ENCODE data around the gene FIBP.
A peak's percentile ranks its signal among the peaks of the same experiment; 100 is the strongest.

FIBP gene

GRCh38 chr11:65873318-65874156, 14.7 kb downstream of the FIBP start:
- H3K4me3 ChIP-seq = peak overlapping the region; percentile 84

GRCh38 chr11:65872586-65873317, 15.5 kb downstream of the FIBP start, which contains the start of gene EFEMP2:
TSS of gene EFEMP2 (minus strand) at chr11:65872800. CDS start at chr11:65872354, 446 bp downstream.
- DNase-seq (ENCODE audit: low spot score) = no peak
- H3K27ac ChIP-seq = peak within 1 kb of the TSS; percentile 95 to 96
- no peak for TF ChIP-seq CTCF (IDR thresholded peaks at IDR 0.05)
- peak within 1 kb of the TSS; percentile 84 for H3K4me3 ChIP-seq

More at GRCh38 chr11:65873318-65874156, 14.7 kb downstream of the FIBP start:
- TF ChIP-seq CTCF (IDR thresholded peaks at IDR 0.05) = no peak
- peak overlapping the region; percentile 95 to 96 for H3K27ac ChIP-seq
- DNase-seq (ENCODE audit: low spot score) = peak; percentile 97

GRCh38 chr11:65871811-65872548, 16.3 kb downstream of the FIBP start:
- no peak for TF ChIP-seq CTCF (IDR thresholded peaks at IDR 0.05)
- DNase-seq (ENCODE audit: low spot score) = no peak
- Histone ChIP-seq H3K27ac (peak overlapping the region; percentile 95 to 96), H3K4me3 (peak overlapping the region; percentile 84)

GRCh38 chr11:65870706-65871681, 17.3 kb downstream of the FIBP start:
- DNase-seq (ENCODE audit: low spot score) = no peak
- TF ChIP-seq CTCF (IDR thresholded peaks at IDR 0.05) = no peak
- H3K4me3 ChIP-seq = peak overlapping the region; percentile 84

DNA sequence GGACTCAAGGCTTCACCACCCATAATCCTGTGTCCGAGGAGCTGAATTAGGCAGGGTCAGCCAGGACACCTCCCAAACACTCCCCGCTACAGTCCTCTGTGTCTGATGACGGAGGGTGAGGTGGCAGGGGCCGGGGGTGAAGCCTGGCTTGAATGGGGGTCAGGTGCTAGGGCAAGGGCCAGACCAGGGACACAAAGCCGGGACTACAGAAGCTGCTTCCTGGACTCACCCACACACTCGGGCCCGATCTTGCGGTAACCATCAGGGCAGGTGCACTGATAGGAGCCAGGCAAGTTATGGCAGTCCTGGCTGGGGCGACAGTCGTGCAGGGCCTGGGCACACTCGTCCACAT, 18.0 kb downstream of the FIBP start:
- peak overlapping the region; percentile 84 for H3K4me3 ChIP-seq
- H3K27ac ChIP-seq = peak overlapping the region in 1 of 2 donors; percentile 95
- DNase-seq (ENCODE audit: low spot score) = no peak
- TF ChIP-seq CTCF (IDR thresholded peaks at IDR 0.05) = no peak

More at GRCh38 chr11:65870706-65871681, 17.3 kb downstream of the FIBP start:
- H3K27ac ChIP-seq = peak overlapping the region; percentile 95 to 96

All from coronary artery (tissue), 2 donors.